M059J (cell line): ENCODE data around the gene NUP153. TPM values are rescaled to one million over a fixed set of nuclear protein-coding genes. Genes with fewer than 3 reads are reported as not detected.
"Not testable (repeated sequence)": the region's sequence is repeated elsewhere in the genome, so short reads cannot be mapped to it uniquely, and the experiment has no call there.

Experiments
- DNase-seq: peaks from one replicate; pipeline ENCODE4 v3.0.0-alpha.2; 2012; ENCODE audit warnings: low read depth
- total RNA-seq: library from RNA; depleted of rRNA; stranded (reverse); fragments of >200 nt; shearing (Covaris generic); gene quantifications from 2 replicates; pipeline ENCODE4 v1.2.3, GENCODE V29; 2014

Gene NUP153
- total RNA-seq, 1 experiment from 2014 or later: 68.8 TPM

GRCh38 chr6:17602888-17603287 is 103.8 kb downstream of the NUP153 start:
- no peak for DNase-seq

GRCh38 chr6:17601386-17601703 is 105.4 kb downstream of the NUP153 start:
- DNase-seq: no peak

GRCh38 chr6:17600527-17601385 is 106.0 kb downstream of the NUP153 start:
- DNase-seq: peak; percentile 58

GRCh38 chr6:17599877-17600526 is 106.7 kb downstream of the NUP153 start, which contains the start of gene FAM8A1:
Gene FAM8A1 (plus strand): TSS chr6:17600302. CDS start chr6:17600410, 108 bp downstream.
- DNase-seq: peak; percentile 93

- no peak for DNase-seq
These were observed 110.6 kb downstream of the NUP153 start for GRCh38 chr6:17596085-17596484.

GRCh38 chr6:17593246-17593645 is 113.5 kb downstream of the NUP153 start:
- no peak for DNase-seq

- DNase-seq: no peak
These were observed 115.4 kb downstream of the NUP153 start for GRCh38 chr6:17591287-17591686.

GRCh38 chr6:17589406-17590096 is 117.2 kb downstream of the NUP153 start:
- peak; percentile 92 for DNase-seq

- DNase-seq: no peak
These were observed 118.7 kb downstream of the NUP153 start for GRCh38 chr6:17588011-17588410.

- not testable (repeated sequence) for DNase-seq
These were observed 120.1 kb downstream of the NUP153 start for GRCh38 chr6:17586623-17587022.

- peak; percentile 71 for DNase-seq
These were observed 120.8 kb downstream of the NUP153 start for GRCh38 chr6:17585766-17586490.

- DNase-seq: peak; percentile 80
These were observed 122.4 kb downstream of the NUP153 start for GRCh38 chr6:17584241-17584803.

GRCh38 chr6:17583811-17584210 is 122.9 kb downstream of the NUP153 start:
- no peak for DNase-seq

- not testable (repeated sequence) for DNase-seq
These were observed 125.4 kb downstream of the NUP153 start for GRCh38 chr6:17581282-17581681.

GRCh38 chr6:17580518-17581048 is 126.1 kb downstream of the NUP153 start:
- DNase-seq: no peak

- DNase-seq: no peak
These were observed 129.7 kb downstream of the NUP153 start for GRCh38 chr6:17577059-17577458.

GRCh38 chr6:17574866-17575560 is 131.7 kb downstream of the NUP153 start:
- peak; percentile 78 for DNase-seq

GRCh38 chr6:17565399-17565798 is 141.3 kb downstream of the NUP153 start:
- DNase-seq: no peak
